SK-N-MC (cell line): ENCODE data around the gene NACC2.

Experiments used
- EZH2 ChIP-seq: fragments of 200-600 bp; sonication (generic); IDR thresholded peaks from one replicate; pipeline ENCODE4 v1.6.1; 2017; ENCODE audit warnings: antibody characterized with exemption
- POLR2AphosphoS5 ChIP-seq: IDR thresholded peaks from 2 replicates; pipeline ENCODE4 v1.6.1; 2012; ENCODE audit warnings: mild to moderate bottlenecking, low read depth, low read length, borderline replicate concordance

DNA sequence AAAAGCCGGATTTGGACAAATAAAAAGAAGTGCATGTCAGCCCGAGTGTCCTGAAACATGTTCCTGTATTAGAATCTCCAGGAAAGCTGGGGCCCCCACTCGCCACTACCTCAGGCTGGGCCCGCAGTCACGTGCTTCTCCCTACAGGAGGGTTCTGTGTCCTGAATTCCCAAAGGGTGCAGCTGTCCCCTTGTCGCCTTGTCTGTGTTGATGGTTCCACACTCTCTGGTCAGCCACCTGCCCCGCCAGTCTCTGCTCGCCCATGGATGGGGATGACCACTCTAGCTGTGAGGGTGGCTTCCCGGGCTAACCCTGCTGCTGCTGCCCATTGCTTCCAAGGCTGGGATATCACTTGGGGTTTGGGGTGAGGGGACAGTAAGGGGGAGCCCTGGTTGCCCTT, 26.7 kb upstream of the NACC2 start:
- no peak for TF ChIP-seq POLR2AphosphoS5
- TF ChIP-seq EZH2, result no peak
